Activated CD8-positive, alpha-beta T cell treated with anti-CD3 and anti-CD28 coated beads for 36 hours (primary cell): ENCODE results near the gene IL4I1. TPM values are rescaled to one million over a fixed set of nuclear protein-coding genes. Genes with fewer than 3 reads are reported as not detected.
A peak's percentile ranks its signal among the peaks of the same experiment; 100 is the strongest.

ENCODE experiments used
- ATAC-seq: fragments of 200-7000 bp; cut with Tn5 transposase; one replicate; pipeline ENCODE4 v1.10.0; 2021; ENCODE audit warnings: mild to moderate bottlenecking, moderate library complexity
- CTCF ChIA-PET: fragments of 350-600 bp; sonication (Branson Sonifier 250); formaldehyde crosslinking; loops from one replicate; lab custom pipeline; 2021; ENCODE audit warnings: antibody characterized with exemption; lab: Charles Lee
- POLR2A ChIA-PET: fragments of 350-600 bp; sonication (Branson Sonifier 250); formaldehyde crosslinking; loops from one replicate; lab custom pipeline; 2021; ENCODE audit warnings: antibody characterized with exemption; lab: Charles Lee
- DNase-seq: peaks from one replicate; pipeline ENCODE4 v3.0.0-alpha.2; 2020
- H3K27ac Mint-ChIP-seq: one replicate; pipeline ENCODE4 v1.8.0; 2021; ENCODE audit warnings: mild to moderate bottlenecking, mixed read lengths
- H3K27me3 Mint-ChIP-seq: one replicate; pipeline ENCODE4 v1.8.0; 2021; ENCODE audit warnings: mixed read lengths
- H3K36me3 Mint-ChIP-seq: one replicate; pipeline ENCODE4 v1.8.0; 2021; ENCODE audit warnings: low read depth, mixed read lengths
- H3K4me1 Mint-ChIP-seq: one replicate; pipeline ENCODE4 v1.8.0; 2021; ENCODE audit warnings: low read depth, mixed read lengths
- H3K4me3 Mint-ChIP-seq: one replicate; pipeline ENCODE4 v1.8.0; 2021; ENCODE audit warnings: mild to moderate bottlenecking, moderate library complexity, mixed read lengths
- H3K9me3 Mint-ChIP-seq: one replicate; pipeline ENCODE4 v1.8.0; 2021; ENCODE audit warnings: mixed read lengths
- intact Hi-C: fragments of 100-400 bp; cut with micrococcal nuclease; formaldehyde crosslinking; loops from one replicate; pipeline ENCODE4 v1.10.0; 2022
- total RNA-seq, 2 experiments: library from RNA; stranded (reverse); gene quantifications; one replicate each; pipeline ENCODE4 v1.2.3, GENCODE V29; 2021
- TF ChIP-seq, protein P1 (sequence below): fragments of 200-600 bp; IDR thresholded peaks from one replicate; pipeline ENCODE4 v1.8.0; 2022; ENCODE audit warnings: antibody characterized with exemption, mild to moderate bottlenecking

Gene IL4I1
- total RNA-seq, 2 experiments from 2014 or later = 16.1 to 16.2 TPM

DNA sequence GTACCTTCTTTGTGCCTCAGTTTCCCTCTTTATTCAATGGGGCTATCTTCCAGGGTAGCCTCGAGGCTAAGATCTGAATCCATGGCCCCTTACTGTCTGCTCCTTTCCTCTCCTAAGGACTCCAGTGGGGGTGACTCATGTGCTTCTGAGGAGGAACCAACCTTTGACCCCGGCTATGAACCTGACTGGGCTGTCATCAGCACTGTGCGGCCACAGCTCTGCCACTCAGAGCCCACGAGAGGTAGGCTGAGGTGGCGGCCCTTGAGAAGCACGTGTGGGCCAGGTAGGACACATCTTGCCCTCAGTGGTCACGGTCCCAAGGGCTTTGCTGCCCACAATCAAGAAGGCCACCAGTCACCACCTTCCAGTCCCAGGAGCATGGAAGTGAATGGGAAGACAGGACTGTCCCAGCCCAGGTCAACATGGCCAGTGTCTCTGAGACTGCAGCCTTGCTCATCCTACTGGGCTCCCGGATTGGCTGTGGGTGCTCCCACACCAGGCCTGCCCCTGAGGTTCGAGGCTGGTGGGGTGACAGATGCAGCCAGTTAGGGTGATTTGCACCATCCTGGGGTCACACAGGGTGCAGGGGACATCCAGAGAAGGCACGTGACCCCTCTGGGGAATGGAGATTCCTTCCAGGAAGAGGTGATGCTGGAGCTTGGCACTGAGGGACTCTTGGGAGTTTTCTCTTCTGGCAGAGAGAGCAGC lies 16.4 kb downstream of the IL4I1 start:
- Mint-ChIP-seq H3K9me3 (no peaks in the 10 kb centered on the region), H3K4me3 (no peak overlapping the region), H3K36me3 (peaks cover 40% of the 10 kb centered on the region), H3K4me1 (peaks cover 12% of the 10 kb centered on the region), H3K27ac (no peak overlapping the region), H3K27me3 (no peaks in the 10 kb centered on the region)
- intact Hi-C loops = no loop called here
- CTCF ChIA-PET = interaction anchor here (2.1 kb wide), 1 partner anchor 10 kb away, joined by 10 read pairs; no protein-coding TSS in a partner anchor
- DNase-seq (no peak), ATAC-seq (no peak)
- TF ChIP-seq, protein P1, sequence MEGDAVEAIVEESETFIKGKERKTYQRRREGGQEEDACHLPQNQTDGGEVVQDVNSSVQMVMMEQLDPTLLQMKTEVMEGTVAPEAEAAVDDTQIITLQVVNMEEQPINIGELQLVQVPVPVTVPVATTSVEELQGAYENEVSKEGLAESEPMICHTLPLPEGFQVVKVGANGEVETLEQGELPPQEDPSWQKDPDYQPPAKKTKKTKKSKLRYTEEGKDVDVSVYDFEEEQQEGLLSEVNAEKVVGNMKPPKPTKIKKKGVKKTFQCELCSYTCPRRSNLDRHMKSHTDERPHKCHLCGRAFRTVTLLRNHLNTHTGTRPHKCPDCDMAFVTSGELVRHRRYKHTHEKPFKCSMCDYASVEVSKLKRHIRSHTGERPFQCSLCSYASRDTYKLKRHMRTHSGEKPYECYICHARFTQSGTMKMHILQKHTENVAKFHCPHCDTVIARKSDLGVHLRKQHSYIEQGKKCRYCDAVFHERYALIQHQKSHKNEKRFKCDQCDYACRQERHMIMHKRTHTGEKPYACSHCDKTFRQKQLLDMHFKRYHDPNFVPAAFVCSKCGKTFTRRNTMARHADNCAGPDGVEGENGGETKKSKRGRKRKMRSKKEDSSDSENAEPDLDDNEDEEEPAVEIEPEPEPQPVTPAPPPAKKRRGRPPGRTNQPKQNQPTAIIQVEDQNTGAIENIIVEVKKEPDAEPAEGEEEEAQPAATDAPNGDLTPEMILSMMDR = no peak
- POLR2A ChIA-PET = no interaction called here

DNA sequence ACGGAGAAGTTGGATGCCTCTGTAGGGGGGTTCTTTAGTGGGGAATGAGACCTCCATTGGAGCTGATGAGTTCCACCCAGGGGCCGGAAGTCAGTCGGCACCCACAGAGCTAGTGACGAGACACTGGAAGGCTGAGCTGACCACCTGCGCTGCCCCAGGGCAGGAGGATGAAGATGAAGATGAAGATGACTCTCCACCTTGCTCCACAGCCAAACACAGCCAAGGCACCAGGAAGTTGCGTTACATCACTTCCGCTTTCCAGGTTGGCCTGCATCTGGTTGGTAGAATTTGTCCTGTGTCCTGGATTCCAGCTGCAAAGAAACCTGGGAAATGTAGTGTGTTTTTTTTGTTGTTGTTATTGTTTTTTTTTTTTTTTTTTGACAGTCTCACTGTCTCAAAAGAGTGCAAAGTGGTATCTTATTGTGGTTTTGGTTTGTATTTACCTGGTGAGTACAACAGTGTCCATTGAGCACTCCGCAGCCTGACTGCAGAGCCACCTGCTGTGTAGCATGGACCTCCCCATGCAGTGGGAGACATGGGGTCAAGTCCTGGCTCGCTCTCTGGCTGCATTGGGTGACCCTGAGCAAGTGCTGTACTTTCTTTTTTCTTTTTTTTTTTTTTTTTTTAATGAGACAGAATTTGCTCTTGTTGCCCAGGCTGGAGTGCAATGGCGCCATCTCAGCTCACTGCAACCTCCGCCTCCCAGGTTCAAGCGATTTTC lies 17.3 kb downstream of the IL4I1 start:
- H3K9me3 Mint-ChIP-seq = no peaks in the 10 kb centered on the region
- TF ChIP-seq, protein P1 = no peak

DNA sequence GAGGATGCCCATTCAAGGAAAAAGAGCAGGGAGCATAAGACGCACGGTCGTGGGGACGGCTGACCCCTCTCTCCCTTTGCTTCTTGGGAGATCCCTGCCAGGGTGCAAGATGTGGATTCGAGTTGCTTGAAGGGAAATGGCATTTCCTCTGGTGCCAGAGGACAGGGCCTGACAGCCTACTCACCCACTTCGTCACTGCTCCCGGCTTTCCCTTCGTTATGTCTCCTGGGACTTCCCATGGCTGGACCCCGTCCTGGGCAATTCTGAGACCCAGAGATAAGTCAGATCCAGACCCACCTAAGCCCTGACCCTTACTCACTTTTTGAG lies 18.0 kb downstream of the IL4I1 start:
- intact Hi-C loops = loop anchor here (10.0 kb wide), 1 partner anchor 46 kb away; the partner anchor contains the start of genes ATF5 and NUP62
- Mint-ChIP-seq H3K36me3 (peaks cover 31% of the 10 kb centered on the region), H3K9me3 (no peaks in the 10 kb centered on the region), H3K27ac (no peak overlapping the region), H3K27me3 (no peaks in the 10 kb centered on the region), H3K4me3 (no peak overlapping the region), H3K4me1 (peaks cover 16% of the 10 kb centered on the region)
- DNase-seq (no peak), ATAC-seq (no peak)
- ChIA-PET CTCF (interaction anchor here (1.1 kb wide), 1 partner anchor 11 kb away, joined by 4 read pairs; no protein-coding TSS in a partner anchor), POLR2A (interaction anchor here (0.8 to 1.9 kb wide), 2 partner anchors 11 to 28 kb away, joined by 3 to 6 read pairs; partner anchors contain the start of gene PTOV1)
- TF ChIP-seq, protein P1 = no peak

More for the DNA sequence above, 17.3 kb downstream of the IL4I1 start:
- ChIA-PET CTCF (interaction anchor here (1.1 kb wide), 1 partner anchor 11 kb away, joined by 4 read pairs; no protein-coding TSS in a partner anchor), POLR2A (interaction anchor here (0.8 kb wide), 1 partner anchor 11 kb away, joined by 3 read pairs; no protein-coding TSS in a partner anchor)
- DNase-seq (no peak), ATAC-seq (no peak)
- Mint-ChIP-seq H3K27ac (no peak overlapping the region), H3K27me3 (no peaks in the 10 kb centered on the region), H3K4me3 (no peak overlapping the region), H3K4me1 (peaks cover 16% of the 10 kb centered on the region), H3K36me3 (peaks cover 35% of the 10 kb centered on the region)
- intact Hi-C loops = loop anchor here (10.0 kb wide), 1 partner anchor 45 kb away; the partner anchor contains the start of genes ATF5 and NUP62

DNA sequence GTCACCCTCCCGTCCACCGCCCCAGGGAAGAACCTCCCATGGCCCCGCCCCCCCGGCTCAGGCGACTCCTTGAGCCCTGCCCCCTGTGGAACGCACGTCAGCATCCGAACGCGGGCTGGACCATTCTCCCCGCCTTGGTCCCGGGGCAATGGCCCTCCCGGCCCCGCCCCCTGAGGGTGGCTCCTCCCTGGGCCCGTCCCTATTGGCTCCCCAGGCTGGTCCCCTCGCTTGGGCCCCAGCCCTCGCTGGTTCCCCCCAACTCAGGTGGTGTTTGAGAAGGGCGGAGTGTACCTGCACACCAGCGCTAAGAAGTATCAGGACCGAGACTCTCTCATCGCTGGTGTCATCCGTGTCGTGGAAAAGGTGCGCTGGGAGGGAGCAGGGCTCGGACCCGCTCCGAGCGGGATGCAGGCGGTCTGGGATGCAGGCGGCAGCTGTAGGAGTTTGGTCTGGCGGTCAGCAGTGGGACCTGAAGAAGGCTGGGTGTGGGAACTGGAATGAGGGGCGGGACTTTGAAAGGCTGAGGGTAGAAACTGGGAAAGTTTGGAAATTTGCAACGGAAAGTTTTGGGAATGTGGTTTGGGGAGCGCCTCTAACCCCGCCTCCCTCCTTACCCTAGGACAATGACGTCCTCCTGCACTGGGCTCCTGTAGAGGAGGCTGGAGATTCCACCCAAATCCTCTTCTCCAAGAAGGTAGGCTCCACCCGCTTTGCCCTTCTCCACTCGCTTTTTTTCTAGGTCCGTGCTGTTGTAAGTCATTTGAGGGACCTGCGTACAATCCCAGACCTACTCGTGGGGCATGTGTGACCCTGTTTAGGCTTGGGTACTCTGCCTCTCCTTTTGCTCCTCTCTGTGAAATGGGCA lies 18.6 kb downstream of the IL4I1 start:
- POLR2A ChIA-PET = interaction anchor here (1.2 to 2.0 kb wide), 8 partner anchors 9 to 202 kb away, joined by 3 to 10 read pairs (median 6); partner anchors contain the start of genes ATF5, FUZ, IL4I1 and NUP62
- CTCF ChIA-PET = interaction anchor here (1.2 kb wide), 1 partner anchor 11 kb away, joined by 4 read pairs; no protein-coding TSS in a partner anchor
- DNase-seq = peak; percentile 99
- H3K36me3 Mint-ChIP-seq = peaks cover 26% of the 10 kb centered on the region
- ATAC-seq = peak; percentile 79
- intact Hi-C loops = loop anchor here (10.0 kb wide), 1 partner anchor 47 kb away; the partner anchor contains the start of genes ATF5 and NUP62
- H3K27ac Mint-ChIP-seq = no peak overlapping the region
- no peak overlapping the region for H3K4me3 Mint-ChIP-seq
- no peaks in the 10 kb centered on the region for H3K27me3 Mint-ChIP-seq
- H3K4me1 Mint-ChIP-seq = peaks cover 16% of the 10 kb centered on the region
- no peaks in the 10 kb centered on the region for H3K9me3 Mint-ChIP-seq
- TF ChIP-seq, protein P1 = no peak
